ENCODE data around the gene PDGFRB. TPM values are rescaled to one million over a fixed set of nuclear protein-coding genes. Genes with fewer than 3 reads are reported as not detected.
A peak's percentile ranks its signal among the peaks of the same experiment; 100 is the strongest.

Gene PDGFRB
- total and polyA plus RNA-seq, 2 of the 4 experiments (the other 2 are of a cell fraction) = 108 to 124 TPM

- intact Hi-C loops (cut with micrococcal nuclease) (no loop called here), in situ Hi-C loops (cut with MboI; ENCODE audit: low sequenced_read_pairs) (no loop called here), dilution Hi-C loops (cut with HindIII; ENCODE audit: low sequenced_read_pairs, unreplicated experiment) (no loop called here)
- ChIA-PET CTCF (no interaction called here), POLR2A (ENCODE audit: unreplicated experiment) (no interaction called here)
- Histone ChIP-seq H3K9me3 (ENCODE audit: control insufficient read depth, insufficient read depth, low read length) (no peaks in the 10 kb centered on the region), H3K79me1 (ENCODE audit: low read depth in 1 of 2, low read length in 2 of 2) (peaks cover 26 to 74% of the 10 kb centered on the region in 2 experiments), H3K9me1 (ENCODE audit: insufficient read depth, low read length) (peaks cover 20% of the 10 kb centered on the region), H4K8ac (ENCODE audit: low read depth in 2 of 2, low read length in 2 of 2) (peak overlapping the region; percentile 99 to 100), H4K91ac (ENCODE audit: insufficient read depth, low read depth, low read length) (peak overlapping the region; percentile 100), H3K18ac (ENCODE audit: low read depth, low read length) (peak overlapping the region; percentile 98), H3K27me3 (ENCODE audit: control insufficient read depth, insufficient read depth, low read length) (no peaks in the 10 kb centered on the region), H3K4me1 (ENCODE audit: control insufficient read depth, insufficient read depth, low read length) (peaks cover 67% of the 10 kb centered on the region), H2BK20ac (ENCODE audit: low read depth, low read length) (peak overlapping the region; percentile 99), H2AFZ (replicated peaks; ENCODE audit: low read length, poor library complexity) (peak overlapping the region; percentile 12), H2AK9ac (replicated peaks; ENCODE audit: low read depth, low read length, poor library complexity) (peak overlapping the region; percentile 91), H3K23ac (ENCODE audit: low read depth, low read length) (peak overlapping the region; percentile 98), H3K4ac (ENCODE audit: low read depth, low read length) (peak overlapping the region; percentile 100), H3K27ac (ENCODE audit: insufficient read depth, low read length) (peak overlapping the region; percentile 98), H3K36me3 (ENCODE audit: control insufficient read depth, insufficient read depth, low read length) (peaks cover 10% of the 10 kb centered on the region; the same call in 1 of the 2 replicates), H2AK5ac (ENCODE audit: low read depth, low read length) (peak overlapping the region; percentile 100), H3K4me3 (ENCODE audit: insufficient read depth, low read depth, low read length) (no peak overlapping the region), H3K4me2 (ENCODE audit: low read depth, low read length) (peak overlapping the region; percentile 68), H3K14ac (replicated peaks; ENCODE audit: low read depth, low read length) (peak overlapping the region; percentile 99), H4K5ac (ENCODE audit: low read depth, low read length) (peak overlapping the region; percentile 96), H3K9ac (ENCODE audit: low read depth, low read length) (peak overlapping the region; percentile 80), H2BK120ac (ENCODE audit: low read depth, low read length) (peak overlapping the region; percentile 100), H2BK5ac (ENCODE audit: low read depth, low read length, poor library complexity, severe bottlenecking) (peak overlapping the region; percentile 98), H3K56ac (ENCODE audit: extremely low read depth, insufficient read depth, low read length) (peak overlapping the region; percentile 94), H2BK15ac (ENCODE audit: low read depth, low read length) (peak overlapping the region; percentile 94), H4K20me1 (ENCODE audit: insufficient read depth, low read length) (peaks cover 3% of the 10 kb centered on the region; the same call in 1 of the 2 replicates)
- DNase-seq (peak; percentile 22), ATAC-seq (ENCODE audit: low read depth) (no peak)
- no peak for TF ChIP-seq NFE2L2 (IDR thresholded peaks at IDR 0.05; ENCODE audit: low read depth, low read length)
- TF ChIP-seq SMC3 (IDR thresholded peaks at IDR 0.05; ENCODE audit: low read depth, low read length) = no peak
- peak; percentile 31; the same call in 1 of the 2 replicates for TF ChIP-seq USF2 (IDR thresholded peaks at IDR 0.05; ENCODE audit: low read depth, low read length)
- TF ChIP-seq MXI1 (IDR thresholded peaks at IDR 0.05; ENCODE audit: borderline replicate concordance, low read depth, low read length) = no peak
- no peak for TF ChIP-seq RFX5 (IDR thresholded peaks at IDR 0.05; ENCODE audit: low read depth, low read length)
- no peak for TF ChIP-seq CTCF (conservative IDR thresholded peaks at IDR 0.05; ENCODE audit: low read depth, low read length)
- no TSS peak for BruUV-seq (replicated peaks)
- no CpG with 5 or more reads among the region's 14 CpGs for WGBS, 2 experiments (ENCODE audit: extremely low coverage in 2 of 2, insufficient read length in 1 of 2)
Measured at GRCh38 chr5:150142185-150142958, 13.3 kb downstream of the PDGFRB start.
